NOMO-1 treated with dmso at 0.1 percent for 144 hours (cell line): ENCODE data around the gene MOB1B.
"Not testable (repeated sequence)": the region's sequence is repeated elsewhere in the genome, so short reads cannot be mapped to it uniquely, and the experiment has no call there.

Experiments used
- DNase-seq: peaks from one replicate; lab custom pipeline; 2025; ENCODE audit not compliant: unreplicated experiment; lab: John Stamatoyannopoulos, UW

The MOB1B gene

DNA sequence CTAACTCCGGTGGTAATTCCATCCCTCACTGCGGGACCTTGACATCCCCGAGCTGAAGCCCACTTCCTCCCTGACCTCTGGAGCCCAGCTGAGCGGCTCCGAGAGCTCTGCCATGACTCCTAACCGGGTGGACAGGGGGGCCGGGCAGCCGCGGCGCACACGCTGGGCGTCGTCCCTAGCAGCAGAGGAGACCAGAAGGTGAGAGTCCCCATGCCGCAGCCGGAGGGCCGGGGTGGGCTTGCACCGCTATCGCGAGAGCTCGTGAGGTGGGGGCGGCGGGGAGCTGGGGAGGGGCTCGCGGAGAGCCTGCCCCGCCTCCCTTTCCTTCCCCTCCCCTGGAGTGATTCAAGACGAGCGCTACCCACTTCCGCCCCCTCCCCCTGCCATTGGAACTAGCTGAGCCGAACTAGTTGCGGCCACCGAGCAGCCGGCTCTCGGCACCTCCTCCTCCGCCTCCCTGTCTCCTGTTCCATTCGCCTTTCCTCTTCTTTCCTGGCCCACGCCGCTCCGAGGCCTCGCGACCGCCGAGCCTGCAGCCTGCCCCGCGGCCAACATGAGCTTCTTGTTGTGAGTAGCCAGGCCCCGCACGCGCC lies at the start of gene MOB1B:
MOB1B (plus strand) TSS at position 386 of the 593 bp plus-strand sequence; CDS start at position 554, 168 bp downstream.
- DNase-seq, result peak; percentile 60

DNA sequence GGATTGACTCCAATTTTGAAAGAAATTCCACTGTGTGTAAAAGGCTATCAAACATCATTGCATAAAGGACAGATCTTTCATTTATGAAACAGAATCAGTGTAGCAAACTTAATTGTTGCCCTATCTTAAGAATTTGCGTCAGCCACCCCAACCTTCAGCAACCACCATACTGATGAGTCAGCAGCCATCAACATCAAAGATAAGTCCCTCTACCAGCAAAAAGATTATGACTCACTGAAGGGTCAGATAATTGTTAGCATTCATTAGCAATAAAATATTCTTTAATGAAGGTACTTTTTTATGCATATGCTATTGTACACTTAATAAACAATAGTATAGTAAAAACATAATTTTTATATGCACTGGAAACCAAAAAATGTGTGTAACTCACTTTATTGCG lies 46.7 kb upstream of the MOB1B start:
- no peak for DNase-seq

DNA sequence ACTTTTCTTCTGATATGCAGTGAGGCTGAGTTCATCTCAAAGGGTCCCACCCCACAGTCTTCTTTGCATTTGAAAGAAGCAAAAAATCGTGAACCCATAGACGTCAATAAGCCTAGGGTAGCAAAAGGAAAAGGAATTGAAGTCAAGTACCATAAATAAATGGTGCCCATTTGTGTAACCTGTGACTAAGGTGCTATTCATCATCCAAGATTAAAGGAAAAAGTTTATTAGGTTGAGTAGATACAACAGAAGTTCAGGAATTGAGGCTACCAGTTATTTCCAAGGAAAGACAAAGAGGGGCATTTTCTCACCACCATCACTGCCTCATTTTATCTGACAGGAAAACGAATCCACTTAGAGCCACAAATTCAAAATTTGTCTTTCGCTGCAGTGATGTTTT lies 43.7 kb upstream of the MOB1B start:
- no peak for DNase-seq

DNA sequence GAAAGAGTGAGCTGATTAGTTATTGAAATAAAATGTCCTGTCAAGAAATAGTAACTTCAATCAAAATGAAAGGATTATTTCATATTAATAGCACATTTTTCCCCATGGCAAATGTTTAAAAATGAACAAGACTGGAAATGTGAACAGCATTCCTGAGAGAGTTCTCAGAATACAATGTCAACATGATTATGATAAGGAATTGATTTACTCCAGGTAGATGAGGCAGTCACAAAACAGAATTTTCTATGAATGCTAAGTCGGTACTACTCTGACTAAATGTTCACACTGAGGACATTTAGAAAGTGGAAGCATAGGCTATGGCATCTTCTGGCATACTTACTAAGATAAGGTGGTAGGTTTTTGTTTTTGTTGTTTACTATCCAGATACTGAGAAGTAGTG lies 43.1 kb upstream of the MOB1B start:
- DNase-seq, result no peak

DNA sequence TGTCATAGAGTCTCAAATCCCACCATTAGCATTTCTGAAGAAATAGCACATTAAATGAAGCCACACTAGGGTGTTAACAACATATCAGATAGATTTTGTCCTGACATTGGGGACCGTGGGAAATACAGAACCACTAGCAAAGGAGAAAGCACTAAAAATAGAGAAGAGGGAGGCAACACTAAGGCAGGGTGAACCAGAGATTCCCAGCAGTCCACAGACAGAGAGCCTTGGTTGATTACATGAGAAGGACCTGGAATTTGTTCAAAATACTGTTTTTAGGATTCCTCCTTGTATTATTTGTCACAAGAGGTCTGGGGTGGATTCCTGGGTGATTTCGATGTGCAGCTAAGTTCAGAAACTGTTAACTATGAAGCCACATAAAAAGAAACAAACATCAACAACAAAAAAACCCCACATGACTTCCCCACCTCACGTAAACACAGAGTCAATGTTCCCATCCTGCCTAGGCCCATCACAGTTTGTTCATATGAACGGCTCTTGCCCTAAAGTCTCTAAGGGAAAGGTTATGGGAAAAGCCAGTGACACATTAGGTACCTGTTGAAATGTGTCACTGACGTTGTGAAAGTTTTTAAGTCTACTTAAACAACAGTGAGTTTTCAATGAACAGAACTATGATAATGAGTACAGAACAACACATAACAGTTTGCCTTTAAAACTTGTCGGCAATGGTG lies 38.9 kb upstream of the MOB1B start:
- DNase-seq, result no peak

DNA sequence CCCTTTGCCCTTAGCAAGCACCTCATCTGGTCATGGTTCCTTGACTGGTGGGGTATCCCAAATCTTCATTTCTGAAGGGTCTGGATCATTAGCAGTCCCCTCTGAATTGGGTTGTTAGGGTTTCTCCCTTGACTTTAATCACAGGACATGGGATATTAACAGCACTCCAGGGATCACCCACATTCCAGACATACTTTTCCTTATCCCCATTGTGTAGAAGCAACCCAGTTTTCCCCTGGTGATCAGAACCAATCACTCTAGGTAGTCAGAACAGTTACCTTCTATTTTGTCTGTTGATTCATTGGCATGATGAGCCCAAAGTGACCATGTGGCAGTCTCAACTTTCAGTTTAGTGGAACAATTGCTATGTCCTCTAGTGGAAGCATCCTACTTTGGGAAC lies 33.4 kb upstream of the MOB1B start:
- DNase-seq, result no peak

DNA sequence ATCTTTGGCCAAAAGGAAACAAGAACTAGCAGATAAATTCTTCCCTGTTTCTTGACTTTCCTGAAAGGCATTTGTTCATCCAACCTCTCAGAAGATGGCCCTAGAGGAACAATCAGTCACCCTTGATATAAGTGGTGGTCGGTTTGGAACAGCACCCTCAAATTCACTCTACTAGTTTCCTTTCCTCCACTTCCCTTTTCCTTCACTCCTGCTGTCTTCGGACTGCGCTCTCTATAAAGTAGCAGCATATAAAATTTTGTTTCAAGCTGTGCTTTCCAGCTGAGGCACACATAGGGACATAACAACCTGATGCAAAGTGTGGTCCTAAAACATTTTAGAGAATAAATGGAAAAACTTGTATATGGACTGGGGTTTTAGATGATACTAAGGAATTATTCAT lies 29.0 kb upstream of the MOB1B start:
- DNase-seq, result no peak

DNA sequence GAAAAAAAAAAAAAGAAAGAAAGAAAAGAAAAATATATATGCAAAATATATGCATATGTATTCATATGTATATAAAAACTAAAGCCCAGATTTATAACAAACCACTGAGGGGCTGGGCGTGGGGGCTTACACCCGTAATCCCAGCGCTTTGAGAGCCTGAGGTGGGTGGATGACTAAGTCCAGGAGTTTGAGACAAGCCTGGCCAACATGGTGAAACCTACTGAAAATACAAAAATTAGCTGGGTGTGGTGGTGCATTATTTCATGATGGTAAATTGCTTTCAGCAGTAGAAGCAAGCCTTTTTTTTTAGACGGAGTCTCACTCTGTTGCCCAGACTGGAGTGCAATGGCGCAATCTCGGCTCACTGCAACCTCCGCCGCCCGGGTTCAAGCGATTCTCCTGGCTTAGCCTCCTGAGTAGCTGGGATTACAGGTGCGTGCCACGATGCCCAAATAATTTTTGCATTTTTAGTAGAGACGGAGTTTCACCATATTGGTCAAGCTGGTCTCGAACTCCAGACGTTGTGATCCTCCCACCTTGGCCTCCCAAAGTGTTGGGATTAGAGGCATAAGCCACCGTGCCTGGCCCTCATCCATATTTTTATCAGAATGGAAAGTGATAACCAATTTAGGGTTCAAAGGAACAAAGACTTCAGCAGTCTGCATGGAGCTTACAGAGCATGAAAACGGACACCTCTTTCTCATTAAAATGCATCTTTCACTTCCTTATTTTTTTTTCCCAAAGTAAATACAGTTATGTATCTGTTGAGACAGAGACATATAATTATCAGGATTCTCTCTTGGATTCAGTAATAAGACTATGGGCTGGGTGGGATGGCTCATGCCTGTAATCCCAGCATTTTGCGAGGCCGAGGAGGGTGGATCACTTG lies 27.7 kb upstream of the MOB1B start:
- peak; percentile 6 for DNase-seq

DNA sequence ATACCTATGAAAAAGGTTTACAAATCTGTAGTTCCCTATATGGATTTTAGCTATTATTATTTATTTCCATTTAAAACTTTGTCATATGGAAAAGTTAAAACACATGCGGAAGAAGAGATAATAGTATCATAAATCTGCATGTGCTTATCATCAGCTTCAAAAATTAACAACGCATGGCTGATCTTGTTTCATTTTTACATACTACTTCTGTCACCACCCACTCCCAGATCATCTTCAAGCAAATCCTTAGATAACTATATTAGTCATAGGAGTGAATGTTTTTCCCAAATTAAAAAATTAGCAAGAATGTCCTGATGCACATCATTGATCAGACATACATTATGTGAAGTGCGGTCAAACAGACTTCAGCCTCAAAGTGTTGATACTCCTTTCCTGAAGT lies 24.6 kb upstream of the MOB1B start:
- no peak for DNase-seq

DNA sequence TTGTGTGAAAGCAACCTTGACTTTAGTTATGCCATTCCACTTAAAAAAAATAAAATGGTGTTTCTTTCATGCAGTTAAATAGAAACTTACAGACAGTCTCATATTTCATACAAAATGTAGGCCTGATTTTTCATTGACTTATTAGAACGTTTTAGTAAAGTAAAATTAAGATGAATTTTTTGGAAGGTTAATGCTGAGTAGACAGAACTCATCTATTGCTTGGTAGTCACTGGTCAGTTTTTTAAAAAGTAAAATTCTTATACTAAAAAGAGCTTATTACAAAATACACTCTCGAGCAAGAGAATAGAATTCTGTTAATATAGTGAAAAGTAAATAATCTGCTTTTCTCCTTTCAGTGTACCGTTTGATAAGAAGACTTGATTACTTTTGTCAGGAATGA lies 21.4 kb upstream of the MOB1B start:
- DNase-seq, result no peak

DNA sequence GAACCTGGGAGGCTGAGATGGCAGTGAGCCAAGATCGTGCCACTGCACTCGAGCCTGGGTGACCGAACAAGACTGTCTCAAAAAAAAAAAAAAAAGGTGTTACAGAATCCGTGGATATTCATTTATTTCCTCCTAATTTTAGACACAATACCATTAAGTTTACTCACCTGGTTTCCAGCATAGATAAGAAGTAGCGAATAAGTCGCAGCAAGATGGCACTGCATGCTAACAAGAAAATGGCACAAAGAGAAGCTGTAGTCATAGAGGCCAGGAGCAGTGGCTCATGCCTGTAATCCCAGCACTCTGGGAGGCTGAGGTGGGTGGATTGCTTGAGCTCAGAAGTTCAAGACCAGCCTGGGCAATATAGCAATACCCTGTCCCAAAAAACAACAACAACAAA lies 17.0 kb upstream of the MOB1B start:
- no peak for DNase-seq

DNA sequence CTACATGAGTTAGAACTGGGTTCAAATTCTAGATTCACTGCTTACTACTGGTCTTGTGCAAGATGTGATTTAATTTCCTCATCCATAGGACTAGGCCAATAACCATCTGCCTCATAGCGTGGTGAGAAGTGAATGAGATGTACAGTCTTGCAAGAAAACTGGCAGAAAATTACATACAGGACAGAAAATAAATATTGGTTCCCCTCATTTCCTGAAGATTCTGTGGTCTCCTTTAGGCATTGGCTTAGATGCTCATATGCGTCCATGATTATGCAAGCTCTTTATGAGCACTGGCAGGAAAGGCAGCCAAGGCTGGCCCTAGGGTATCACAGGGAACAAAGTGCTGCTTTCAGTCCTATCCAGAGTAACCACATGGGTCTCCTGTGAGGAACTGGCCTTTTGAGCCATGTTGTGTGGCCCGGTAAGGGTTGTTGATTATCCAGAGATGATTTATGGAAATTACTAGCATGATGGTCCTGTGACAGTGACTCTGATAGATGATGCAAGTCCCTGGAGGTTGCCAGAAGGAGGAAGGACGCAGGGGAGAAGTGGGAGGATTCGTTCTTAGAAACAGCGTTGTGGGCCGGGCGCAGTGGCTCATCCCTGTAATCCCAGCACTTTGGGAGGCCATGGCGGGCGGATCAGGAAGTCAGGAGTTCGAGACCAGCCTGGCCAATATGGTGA lies 9.9 kb upstream of the MOB1B start:
- DNase-seq, result peak; percentile 77

DNA sequence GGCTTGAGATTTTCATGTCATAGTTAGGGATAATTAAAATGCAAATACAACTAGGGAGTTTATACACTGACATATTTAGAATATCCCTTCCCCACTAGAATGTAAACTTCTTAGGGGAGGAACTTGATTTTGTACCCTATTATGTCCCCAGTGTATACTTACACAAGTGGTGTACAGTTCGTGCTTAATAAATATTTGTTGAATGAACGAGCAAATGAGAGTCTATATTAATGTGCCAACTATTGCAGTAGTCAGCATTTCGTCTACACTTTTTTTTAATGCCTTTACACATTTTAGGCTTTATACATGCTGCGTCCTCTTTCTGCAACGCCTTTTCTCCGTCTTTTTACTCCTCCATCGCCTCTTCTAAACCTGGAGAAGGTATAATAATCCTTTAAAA lies 8.4 kb upstream of the MOB1B start:
- DNase-seq, result no peak

DNA sequence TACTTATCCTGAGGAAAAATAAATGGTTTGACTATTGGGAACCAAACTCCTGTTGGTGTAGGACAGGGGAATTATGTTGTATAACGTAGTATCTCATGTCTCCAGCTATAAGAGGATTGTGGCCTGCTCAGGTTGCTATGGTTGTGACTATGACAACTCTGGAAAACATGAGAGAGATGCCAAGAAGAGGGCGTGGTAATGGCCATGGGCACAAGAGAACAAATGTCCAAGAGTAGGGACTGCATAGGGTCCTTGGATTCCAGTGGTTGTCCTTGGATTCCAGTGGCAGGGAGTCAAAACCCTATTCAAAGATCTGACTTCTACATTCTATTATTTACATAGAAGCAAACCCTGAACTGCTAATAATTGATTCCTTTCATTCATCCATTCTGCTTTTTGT lies 6.8 kb upstream of the MOB1B start:
- no peak for DNase-seq

DNA sequence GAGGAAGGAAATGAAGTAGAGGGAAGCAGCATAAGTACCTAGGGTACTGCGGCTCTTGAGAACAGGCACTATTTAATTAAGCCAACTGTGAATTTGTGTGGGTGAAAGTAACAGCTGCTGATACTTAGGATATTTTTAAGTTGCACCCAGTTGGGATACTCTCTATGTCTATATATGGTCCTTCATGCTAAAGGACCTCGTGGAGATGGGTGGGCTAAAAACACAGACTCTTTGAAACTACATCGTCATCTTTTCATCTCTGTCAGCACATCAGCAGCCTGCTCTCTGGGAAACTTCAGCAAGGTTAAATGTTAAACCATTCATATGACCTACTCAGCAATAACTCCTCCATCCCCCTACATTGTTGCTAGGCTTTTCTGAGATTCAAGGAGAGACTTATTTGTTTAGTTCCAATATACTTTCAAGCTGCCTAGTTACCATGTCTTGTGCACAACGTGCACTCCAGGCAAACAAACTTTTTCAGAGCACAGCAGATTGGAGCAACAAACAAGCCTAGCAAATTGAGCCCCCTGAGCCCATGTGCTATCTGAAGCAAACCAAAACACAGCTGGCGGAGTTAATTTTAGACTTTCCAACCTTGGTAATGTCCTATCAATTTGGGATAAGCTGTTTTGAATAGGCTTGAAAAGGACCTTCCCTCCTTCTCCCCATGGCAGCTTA lies 6.2 kb upstream of the MOB1B start:
- DNase-seq, result no peak

DNA sequence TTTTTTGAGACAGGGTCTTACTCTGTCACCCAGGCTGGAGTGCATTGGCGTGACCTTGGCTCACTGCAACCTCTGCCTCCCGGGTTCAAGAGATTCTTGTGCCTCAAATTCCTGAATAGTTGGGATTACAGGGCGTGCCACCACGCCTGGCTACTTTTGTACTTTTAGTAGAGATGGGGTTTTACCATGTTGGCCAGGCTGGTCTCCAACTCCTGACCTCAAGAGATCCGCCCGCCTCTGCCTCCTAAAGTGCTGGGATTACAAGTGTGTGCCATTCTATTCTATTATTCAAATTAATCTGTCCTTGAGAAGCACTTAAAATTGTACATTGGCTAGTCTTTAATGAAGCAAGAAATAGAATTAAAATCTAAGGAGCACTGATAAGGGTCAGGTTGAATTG lies 3.6 kb upstream of the MOB1B start:
- DNase-seq, result not testable (repeated sequence)

DNA sequence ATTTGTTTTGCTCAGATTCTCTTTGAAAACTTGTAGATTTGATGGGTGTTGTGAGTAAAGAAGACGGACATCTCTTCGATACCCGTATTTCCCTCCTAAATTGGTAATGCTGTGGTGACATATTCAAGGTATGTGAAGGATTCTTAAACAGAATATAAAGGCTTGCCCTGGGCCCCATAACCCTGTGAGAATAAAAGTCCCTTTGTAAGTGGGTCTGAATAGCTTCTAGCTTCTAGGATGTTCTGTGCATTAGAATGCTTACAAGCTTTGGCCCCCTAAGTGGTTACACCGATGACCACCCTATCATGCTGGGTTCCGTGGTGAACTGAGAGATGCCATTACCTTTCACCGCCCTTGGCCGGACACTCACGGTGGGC lies 574 bp upstream of the MOB1B start:
- DNase-seq, result no peak

DNA sequence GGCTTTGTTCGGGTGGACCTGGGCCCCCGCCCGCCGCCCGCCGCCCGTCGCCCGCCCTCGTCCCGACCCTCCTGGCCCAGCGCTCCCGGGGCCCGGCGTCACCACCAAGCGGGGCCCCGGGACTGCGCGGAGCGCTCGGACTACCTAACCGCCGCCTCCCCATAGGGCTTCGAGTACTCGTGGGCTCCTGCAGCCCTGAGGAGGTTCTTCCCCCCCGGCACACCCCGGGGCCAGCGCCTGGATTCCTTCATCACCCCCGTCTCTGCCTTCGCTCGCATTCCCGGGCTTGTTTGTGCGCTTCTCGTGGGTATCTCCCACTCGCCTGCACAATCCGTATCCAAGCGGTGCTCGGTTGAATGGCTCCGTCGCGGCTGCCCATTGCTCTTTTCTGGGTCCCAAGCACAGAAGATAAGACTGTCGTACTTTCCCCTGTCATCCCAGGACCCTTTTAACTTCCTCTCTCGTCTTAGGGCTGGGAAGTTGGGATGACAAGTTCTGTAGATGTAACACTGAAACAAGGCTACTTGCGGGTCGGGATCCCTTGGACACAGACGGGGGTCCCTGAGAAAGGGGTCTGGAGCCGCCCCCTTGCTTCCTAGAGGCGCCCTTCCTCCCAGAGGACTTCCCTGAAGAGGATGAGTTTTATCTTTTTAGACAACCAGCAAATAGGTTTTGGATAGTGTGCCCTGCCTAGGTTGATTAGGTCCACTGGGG lies 565 bp downstream of the MOB1B start:
- DNase-seq, result no peak

DNA sequence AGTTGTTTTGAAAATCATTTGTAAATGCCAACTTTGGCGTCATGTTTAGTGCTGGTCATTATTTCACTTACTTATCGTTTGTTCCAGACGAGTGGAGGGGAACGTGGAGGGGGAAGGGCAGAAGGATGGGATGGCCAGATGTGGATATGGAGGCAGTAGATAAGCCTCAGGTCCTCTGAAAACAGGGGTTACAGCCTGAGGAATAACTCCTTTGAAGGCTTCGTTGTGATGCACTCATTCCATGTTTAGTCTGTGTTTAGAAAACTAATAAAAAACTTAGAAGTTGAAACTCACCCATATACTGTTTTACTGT lies 1.1 kb downstream of the MOB1B start:
- no peak for DNase-seq

DNA sequence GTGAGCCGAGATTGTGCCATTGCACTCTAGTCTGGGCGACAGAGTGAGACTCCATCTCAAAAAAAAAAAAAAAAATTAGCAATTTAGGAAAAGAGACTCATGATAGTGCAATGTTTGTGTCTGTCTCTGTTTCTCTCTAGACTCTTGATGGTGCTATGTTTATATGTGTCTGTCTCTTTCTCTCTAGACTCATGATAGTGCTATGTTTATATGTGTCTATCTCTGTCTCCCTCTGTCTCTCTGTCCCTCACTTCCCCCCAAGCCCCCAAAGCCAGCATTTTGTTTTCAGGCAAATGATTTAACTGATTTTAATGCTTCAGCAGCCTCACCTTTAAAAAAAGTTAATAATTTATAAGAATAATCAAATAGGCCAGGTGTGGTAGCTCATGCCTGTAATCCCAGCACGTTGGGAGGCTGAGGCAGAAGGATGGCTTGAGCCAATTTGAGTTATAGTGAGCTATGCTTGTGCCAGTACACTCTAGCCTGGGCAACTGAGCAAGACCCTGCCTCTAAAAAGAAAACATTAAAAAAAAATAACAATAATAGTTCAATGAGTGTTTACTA lies 6.9 kb downstream of the MOB1B start:
- no peak for DNase-seq
